GM12892 (cell line): ENCODE results near the gene YIF1B.
"Not testable (repeated sequence)": the region's sequence is repeated elsewhere in the genome, so short reads cannot be mapped to it uniquely, and the experiment has no call there.

ENCODE experiments used
- POLR2AphosphoS5 ChIP-seq: IDR thresholded peaks from 2 replicates; pipeline ENCODE4 v1.6.1; 2011; ENCODE audit warnings: low read depth, low read length, control low read depth
- TAF1 ChIP-seq: IDR thresholded peaks from 2 replicates; pipeline ENCODE4 v1.6.1; 2011; ENCODE audit warnings: low read depth, mild to moderate bottlenecking, control low read depth, low read length, borderline replicate concordance

- not testable (repeated sequence) for TF ChIP-seq POLR2AphosphoS5, TAF1
These were observed 53.8 kb downstream of the YIF1B start for GRCh38 chr19:38261942-38262341.
